Smooth muscle cell (in vitro differentiated cells): ENCODE measurements around the gene UBAC2. TPM values are rescaled to one million over a fixed set of nuclear protein-coding genes. Genes with fewer than 3 reads are reported as not detected.

Experiments used
- DNase-seq: peaks from one replicate; lab custom pipeline; 2025; ENCODE audit not compliant: unreplicated experiment; lab: John Stamatoyannopoulos, UW
- H2AFZ ChIP-seq: fragments of 200-600 bp; sonication (generic); 2 replicates; pipeline ENCODE4 v1.6.0; 2016; ENCODE audit warnings: antibody characterized with exemption, low read depth, mild to moderate bottlenecking
- H3F3A ChIP-seq: fragments of 200-600 bp; sonication (generic); 2 replicates; pipeline ENCODE4 v1.6.0; 2017; ENCODE audit warnings: antibody characterized with exemption, low read depth
- H3K27ac ChIP-seq: fragments of 200-600 bp; sonication (generic); 2 replicates; pipeline ENCODE4 v1.5.1; 2016; ENCODE audit warnings: low read depth, mild to moderate bottlenecking
- H3K27me3 ChIP-seq: fragments of 200-600 bp; sonication (generic); 2 replicates; pipeline ENCODE4 v1.6.1; 2016; ENCODE audit warnings: low read depth, mild to moderate bottlenecking
- H3K36me3 ChIP-seq: fragments of 200-600 bp; sonication (generic); 2 replicates; pipeline ENCODE4 v1.5.1; 2016; ENCODE audit warnings: low read depth
- H3K4me1 ChIP-seq: fragments of 200-600 bp; sonication (generic); 2 replicates; pipeline ENCODE4 v1.5.1; 2016; ENCODE audit warnings: low read depth
- H3K4me2 ChIP-seq: fragments of 200-600 bp; sonication (generic); 2 replicates; pipeline ENCODE4 v1.6.0; 2016; ENCODE audit warnings: mild to moderate bottlenecking
- H3K4me3 ChIP-seq: fragments of 200-600 bp; sonication (generic); 2 replicates; pipeline ENCODE4 v1.5.1; 2016; ENCODE audit warnings: mild to moderate bottlenecking
- H3K79me2 ChIP-seq: fragments of 200-600 bp; sonication (generic); 2 replicates; pipeline ENCODE4 v1.6.0; 2016; ENCODE audit warnings: low read depth, mild to moderate bottlenecking
- H3K9ac ChIP-seq: fragments of 200-600 bp; sonication (generic); 2 replicates; pipeline ENCODE4 v1.6.0; 2016; ENCODE audit warnings: low read depth
- H3K9me3 ChIP-seq: fragments of 200-600 bp; sonication (generic); replicated peaks from 2 replicates; pipeline ENCODE4 v1.5.1; 2016; ENCODE audit warnings: low read depth
- H4K20me1 ChIP-seq: fragments of 200-600 bp; sonication (generic); 2 replicates; pipeline ENCODE4 v1.6.0; 2016; ENCODE audit warnings: low read depth
- CTCF ChIP-seq: fragments of 200-600 bp; sonication (generic); IDR thresholded peaks from 2 replicates; pipeline ENCODE4 v1.5.1; 2017; ENCODE audit warnings: borderline replicate concordance, mild to moderate bottlenecking, antibody characterized with exemption; ENCODE audit not compliant: insufficient read depth, poor library complexity, severe bottlenecking
- WGBS: methylation state at CpG from one replicate; pipeline ENCODE4 v1.1.7; 2016; ENCODE audit warnings: low lambda C conversion rate; 5-methylcytosine and 5-hydroxymethylcytosine counted together
- polyA plus RNA-seq: library from polyadenylated mRNA; unstranded; fragments of >200 nt; fragmentation: Nextera tagmentation; extraction: Ambion mirVana; gene quantifications from 2 replicates; pipeline ENCODE4 v1.2.1, GENCODE V29; 2016
- total RNA-seq: library from RNA; depleted of rRNA; stranded (reverse); fragments of >200 nt; gene quantifications from 2 replicates; pipeline ENCODE4 v1.2.3, GENCODE V29; 2014

UBAC2 gene
- total and polyA plus RNA-seq, 2 experiments from 2014 or later, result 58.4 to 74.0 TPM

GRCh38 chr13:99293178-99293577, 92.5 kb downstream of the UBAC2 start:
- no peaks in the 10 kb centered on the region for H3K9me3 ChIP-seq
- H2AFZ ChIP-seq, result no peak overlapping the region
- H3K9ac ChIP-seq, result no peak overlapping the region
- peaks cover 5% of the 10 kb centered on the region for H3K79me2 ChIP-seq
- peaks cover 4% of the 10 kb centered on the region for H3K4me1 ChIP-seq
- DNase-seq, result no peak
- no peak for TF ChIP-seq CTCF
- no peak overlapping the region for H3K4me3 ChIP-seq
- no peaks in the 10 kb centered on the region for H3K27me3 ChIP-seq
- peaks cover 12% of the 10 kb centered on the region for H4K20me1 ChIP-seq
- H3K36me3 ChIP-seq, result peaks cover 5% of the 10 kb centered on the region
- WGBS, result 98% methylated on average over 2 of the region's 2 CpGs
- peaks cover 9% of the 10 kb centered on the region for H3F3A ChIP-seq
- H3K4me2 ChIP-seq, result no peak overlapping the region
- H3K27ac ChIP-seq, result no peak overlapping the region

GRCh38 chr13:99294198-99294597, 93.5 kb downstream of the UBAC2 start:
- no peak overlapping the region for H3K27ac ChIP-seq
- H3K27me3 ChIP-seq, result no peaks in the 10 kb centered on the region
- H3F3A ChIP-seq, result peaks cover 10% of the 10 kb centered on the region
- peaks cover 11% of the 10 kb centered on the region for H3K79me2 ChIP-seq
- no peak overlapping the region for H3K4me2 ChIP-seq
- H3K9me3 ChIP-seq, result no peaks in the 10 kb centered on the region
- no peak for DNase-seq
- H2AFZ ChIP-seq, result no peak overlapping the region
- peaks cover 5% of the 10 kb centered on the region for H3K36me3 ChIP-seq
- H3K9ac ChIP-seq, result no peak overlapping the region
- TF ChIP-seq CTCF, result no peak
- H4K20me1 ChIP-seq, result peaks cover 23% of the 10 kb centered on the region
- peaks cover 4% of the 10 kb centered on the region for H3K4me1 ChIP-seq
- H3K4me3 ChIP-seq, result no peak overlapping the region

GRCh38 chr13:99294958-99295357, 94.3 kb downstream of the UBAC2 start:
- 93% methylated on average over 7 of the region's 7 CpGs for WGBS

More at GRCh38 chr13:99294958-99295357, 94.3 kb downstream of the UBAC2 start:
- H4K20me1 ChIP-seq, result peaks cover 30% of the 10 kb centered on the region
- no peak overlapping the region for H3K4me2 ChIP-seq
- H3K36me3 ChIP-seq, result peaks cover 5% of the 10 kb centered on the region
- peaks cover 12% of the 10 kb centered on the region for H3K79me2 ChIP-seq
- no peak for DNase-seq
- H3K4me3 ChIP-seq, result no peak overlapping the region
- TF ChIP-seq CTCF, result no peak
- no peaks in the 10 kb centered on the region for H3K9me3 ChIP-seq
- no peaks in the 10 kb centered on the region for H3K27me3 ChIP-seq
- peaks cover 4% of the 10 kb centered on the region for H3K4me1 ChIP-seq
- H3F3A ChIP-seq, result peaks cover 10% of the 10 kb centered on the region
- no peak overlapping the region for H2AFZ ChIP-seq
- no peak overlapping the region for H3K27ac ChIP-seq
- no peak overlapping the region for H3K9ac ChIP-seq
